NCI-H2107 treated with DMSO at 0.1 percent for 48 hours (cell line): ENCODE results near the gene LSAMP.
"Not testable (repeated sequence)": the region's sequence is repeated elsewhere in the genome, so short reads cannot be mapped to it uniquely, and the experiment has no call there.

Experiments used
- DNase-seq: peaks from one replicate; lab custom pipeline; 2025; ENCODE audit not compliant: unreplicated experiment; lab: John Stamatoyannopoulos, UW

Gene LSAMP

DNA sequence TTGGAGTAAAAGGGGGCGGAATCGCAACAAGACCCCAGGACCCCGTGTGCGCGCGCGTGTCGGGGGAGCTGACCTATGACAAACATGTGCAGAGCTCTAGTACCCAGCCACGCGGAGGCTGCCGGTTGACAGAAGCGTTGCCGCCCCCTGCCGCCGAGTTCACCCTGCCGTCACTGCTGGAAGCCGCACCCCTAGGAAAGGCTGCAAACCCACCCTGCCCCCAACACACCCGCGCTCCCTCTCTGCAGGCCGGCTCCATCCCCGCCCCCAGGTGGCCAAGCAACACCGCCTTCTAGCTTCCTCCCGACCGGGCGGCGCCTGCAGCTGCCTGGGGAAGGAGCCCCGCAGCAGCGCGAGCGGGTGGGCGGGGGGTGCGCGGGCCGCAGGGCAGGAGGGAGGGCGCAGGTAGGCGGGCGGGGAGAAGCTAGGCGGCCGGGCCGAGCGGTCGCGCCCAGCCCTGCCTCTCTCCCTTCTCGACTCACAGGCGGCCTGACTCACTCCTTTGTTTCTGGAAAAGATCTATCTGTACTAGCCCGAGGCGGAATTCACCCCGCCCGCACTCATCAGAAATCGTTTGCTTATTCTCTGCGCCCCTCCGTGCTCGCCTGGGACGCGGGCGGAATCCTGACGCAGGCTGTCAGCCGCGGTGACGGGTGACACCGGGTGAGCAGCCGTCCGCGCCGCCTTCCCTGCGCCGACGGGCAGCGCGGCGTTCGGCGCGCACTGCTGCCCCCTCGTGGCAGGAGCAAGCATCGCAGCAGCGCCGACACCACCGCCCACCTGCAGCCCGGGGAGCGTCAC lies 661.1 kb downstream of the LSAMP start:
- DNase-seq, result peak; percentile 88

DNA sequence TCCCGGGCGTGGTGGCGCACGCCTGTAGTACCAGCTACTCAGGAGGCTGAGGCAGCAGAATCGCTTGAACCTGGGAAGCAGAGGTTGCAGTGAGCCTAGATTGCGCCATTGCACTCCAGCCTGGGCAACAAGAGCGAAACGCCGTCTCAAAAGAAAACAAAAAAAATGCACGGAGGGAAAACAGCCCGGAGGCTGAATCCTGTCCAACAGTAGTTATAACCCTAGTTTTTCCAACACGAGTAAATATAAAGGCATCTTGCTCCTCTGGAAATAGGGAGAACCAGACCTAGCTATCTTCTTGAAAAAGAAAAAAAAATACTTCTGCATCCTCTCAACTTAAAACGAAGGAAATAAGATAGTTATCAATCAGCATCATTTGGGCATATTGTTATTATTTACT lies 661.9 kb downstream of the LSAMP start:
- DNase-seq, result not testable (repeated sequence)

GRCh38 chr3:115779011-115779410 lies 666.3 kb downstream of the LSAMP start:
- DNase-seq, result no peak

DNA sequence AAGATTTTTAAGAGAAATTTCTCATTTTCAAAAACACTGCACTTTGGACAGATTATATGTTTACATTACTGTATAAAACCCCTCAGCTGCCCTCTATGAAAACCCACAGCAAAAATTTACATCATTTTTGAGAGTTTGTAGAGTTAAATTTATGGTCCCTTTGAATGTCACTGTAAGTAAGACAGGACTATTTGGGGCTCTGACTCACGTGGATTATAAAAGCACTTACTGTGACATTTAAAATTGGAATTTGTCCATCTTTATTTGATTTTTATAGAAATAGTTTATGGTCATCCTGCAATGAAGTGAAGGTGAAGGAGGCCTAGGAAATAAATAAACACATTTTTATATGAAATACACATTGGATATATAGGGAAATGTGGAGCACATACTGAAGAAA lies 672.3 kb downstream of the LSAMP start:
- no peak for DNase-seq

GRCh38 chr3:115768661-115769060 lies 676.6 kb downstream of the LSAMP start:
- no peak for DNase-seq

DNA sequence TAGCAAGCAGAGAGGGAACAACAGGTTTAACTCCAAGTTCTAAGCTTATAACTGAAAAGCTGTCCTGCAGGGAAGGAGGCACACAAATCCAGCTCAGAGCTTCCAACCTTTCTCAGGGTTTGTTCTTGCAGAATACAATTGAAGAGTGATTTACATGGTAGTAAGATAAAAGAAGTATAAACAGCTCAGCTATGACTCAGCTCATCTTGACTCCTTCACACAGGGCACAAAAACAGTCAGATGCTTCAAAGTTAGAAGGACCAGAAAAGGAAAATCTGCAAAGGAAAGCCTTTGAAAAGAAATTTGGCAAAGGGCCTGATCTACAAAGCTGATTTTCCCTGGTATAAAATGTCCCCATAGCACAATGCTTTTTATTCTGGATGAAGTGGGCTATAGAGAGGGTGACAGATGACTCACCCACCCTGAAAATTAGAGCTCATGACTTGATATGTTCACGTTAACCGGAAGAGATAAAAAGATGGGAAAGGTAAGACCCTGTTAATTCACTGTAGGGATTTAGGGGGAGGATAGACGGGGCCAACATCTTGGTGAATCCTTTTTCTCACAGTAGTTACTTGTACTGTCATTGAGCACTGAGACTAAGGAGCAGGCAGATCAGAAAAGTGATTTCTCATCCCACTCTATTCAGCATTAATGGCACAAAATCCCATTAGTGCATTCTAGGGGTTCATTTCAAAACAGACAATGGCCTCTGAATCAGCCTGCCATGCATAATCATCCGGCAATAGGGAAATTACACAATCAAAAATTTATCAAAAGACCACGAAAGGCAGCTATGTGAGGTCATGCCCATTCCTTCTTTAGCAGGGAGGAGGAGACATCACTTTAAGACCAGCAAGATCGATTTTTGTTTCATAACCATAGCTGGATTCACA lies 678.5 kb downstream of the LSAMP start:
- DNase-seq, result no peak

DNA sequence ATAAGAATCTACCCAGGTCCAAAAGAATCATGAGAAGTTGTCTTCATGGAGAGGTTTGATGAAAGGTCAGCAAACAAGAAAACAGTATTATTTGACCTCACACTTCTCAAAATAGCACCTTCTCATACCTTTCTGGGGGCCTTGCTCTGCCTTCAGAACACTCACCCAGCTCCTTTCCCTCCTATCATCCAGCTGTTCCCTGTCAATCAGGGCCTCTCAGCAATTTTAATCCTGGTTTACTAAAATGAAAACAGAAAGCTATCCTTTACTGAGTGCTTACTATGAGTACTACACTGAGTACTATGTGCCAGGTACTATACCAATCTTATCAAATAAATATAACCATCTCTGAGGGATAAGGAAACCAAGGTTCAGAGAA lies 683.4 kb downstream of the LSAMP start:
- no peak for DNase-seq

DNA sequence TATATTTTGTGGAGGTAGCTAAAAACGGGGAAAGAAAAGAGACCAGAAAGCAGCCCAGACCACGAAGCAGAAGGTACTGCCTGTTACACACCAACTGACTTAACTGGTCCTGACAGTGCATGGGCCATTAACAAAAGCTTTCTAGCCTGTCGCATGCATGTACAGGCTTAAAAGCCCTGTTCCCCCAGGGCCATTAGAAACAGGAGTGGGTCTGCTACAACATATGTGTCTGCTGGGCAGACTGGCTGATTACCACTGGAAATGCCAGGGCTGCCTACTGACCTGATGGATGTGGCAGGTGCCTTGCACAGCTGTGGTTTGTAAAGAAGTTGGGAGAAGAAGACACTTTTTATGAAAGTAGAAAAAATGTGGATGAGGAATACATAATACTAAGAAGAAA lies 684.6 kb downstream of the LSAMP start:
- no peak for DNase-seq

DNA sequence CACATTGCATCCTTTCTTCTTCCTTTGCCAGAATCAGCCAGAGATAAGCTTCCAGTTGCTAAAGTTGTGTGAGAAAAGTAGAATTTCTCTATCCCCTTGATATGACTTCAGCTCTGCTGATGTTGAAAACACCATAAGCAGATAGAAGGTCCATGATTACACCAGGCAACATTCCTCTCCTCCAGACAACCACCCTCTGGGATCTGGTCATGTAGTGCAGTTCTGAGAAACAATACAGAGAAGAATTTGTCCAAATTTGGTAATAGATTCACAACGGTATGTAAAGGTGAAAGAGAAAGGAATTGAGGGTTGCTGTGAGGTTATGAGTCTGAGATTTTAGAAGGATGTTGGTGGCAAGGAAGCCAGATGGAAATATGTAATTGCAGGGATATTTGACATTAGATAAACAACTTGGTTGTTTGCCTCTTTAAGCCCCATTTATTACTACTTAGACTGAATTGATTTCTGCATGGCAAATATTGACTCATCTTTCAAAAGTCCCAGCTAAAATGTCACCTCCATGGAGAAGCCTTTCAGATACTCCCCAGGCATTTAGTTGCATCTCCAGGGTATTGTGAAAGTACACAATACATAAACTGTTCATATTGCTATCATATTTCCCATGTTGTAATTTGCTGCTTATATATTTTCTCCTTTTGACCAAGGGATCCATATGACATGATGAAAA lies 687.1 kb downstream of the LSAMP start:
- peak; percentile 55 for DNase-seq

GRCh38 chr3:115752978-115753377 lies 692.3 kb downstream of the LSAMP start:
- DNase-seq, result not testable (repeated sequence)
